GM23248 (cell line): Measurements from ENCODE around the gene HTR5A. TPM values are rescaled to one million over a fixed set of nuclear protein-coding genes. Genes with fewer than 3 reads are reported as not detected.

Experiments
- DNase-seq: peaks from one replicate; pipeline ENCODE4 v3.0.0-alpha.2; 2015
- H2AFZ ChIP-seq: fragments of 200-600 bp; sonication (generic); 2 replicates; pipeline ENCODE4 v1.6.1; 2016; ENCODE audit warnings: antibody characterized with exemption
- H3F3A ChIP-seq: fragments of 200-600 bp; sonication (generic); 2 replicates; pipeline ENCODE4 v1.6.1; 2016; ENCODE audit warnings: mild to moderate bottlenecking, antibody characterized with exemption, mixed run types; ENCODE audit not compliant: insufficient read depth
- H3K27ac ChIP-seq: fragments of 200-600 bp; sonication (generic); 2 replicates; pipeline ENCODE4 v1.5.1; 2016; ENCODE audit warnings: mild to moderate bottlenecking
- H3K27me3 ChIP-seq: fragments of 200-600 bp; sonication (generic); replicated peaks from 2 replicates; pipeline ENCODE4 v1.6.1; 2016; ENCODE audit warnings: mild to moderate bottlenecking; ENCODE audit not compliant: insufficient read depth
- H3K36me3 ChIP-seq: fragments of 200-600 bp; sonication (generic); 2 replicates; pipeline ENCODE4 v1.6.1; 2016; ENCODE audit warnings: low read depth, mild to moderate bottlenecking
- H3K4me1 ChIP-seq: fragments of 200-600 bp; sonication (generic); 2 replicates; pipeline ENCODE4 v1.6.1; 2016; ENCODE audit warnings: mild to moderate bottlenecking; ENCODE audit not compliant: insufficient read depth
- H3K4me2 ChIP-seq: fragments of 200-600 bp; sonication (generic); one replicate; pipeline ENCODE4 v1.6.1; 2016; ENCODE audit warnings: mild to moderate bottlenecking; ENCODE audit not compliant: unreplicated experiment
- H3K4me3 ChIP-seq: fragments of 200-600 bp; sonication (generic); 2 replicates; pipeline ENCODE4 v1.5.1; 2016; ENCODE audit warnings: mild to moderate bottlenecking
- H3K79me2 ChIP-seq: fragments of 200-600 bp; sonication (generic); 2 replicates; pipeline ENCODE4 v1.6.1; 2016; ENCODE audit warnings: mild to moderate bottlenecking; ENCODE audit not compliant: insufficient read depth
- H3K9ac ChIP-seq: fragments of 200-600 bp; sonication (generic); 2 replicates; pipeline ENCODE4 v1.6.1; 2016; ENCODE audit warnings: mild to moderate bottlenecking
- H3K9me2 ChIP-seq: fragments of 200-600 bp; sonication (generic); 2 replicates; pipeline ENCODE4 v1.6.1; 2016; ENCODE audit warnings: mixed run types, mild to moderate bottlenecking, moderate library complexity; ENCODE audit not compliant: insufficient read depth
- H3K9me3 ChIP-seq: fragments of 200-600 bp; sonication (generic); one replicate; pipeline ENCODE4 v1.6.1; 2017; ENCODE audit warnings: low read depth
- H4K20me1 ChIP-seq: fragments of 200-600 bp; sonication (generic); 2 replicates; pipeline ENCODE4 v1.6.0; 2016; ENCODE audit not compliant: insufficient read depth
- EZH2 ChIP-seq: fragments of 200-600 bp; sonication (generic); IDR thresholded peaks from 2 replicates; pipeline ENCODE4 v1.6.1; 2018; ENCODE audit warnings: antibody characterized with exemption, mild to moderate bottlenecking; ENCODE audit not compliant: insufficient read depth, poor library complexity, severe bottlenecking
- EZH2phosphoT487 ChIP-seq: fragments of 200-600 bp; sonication (generic); IDR thresholded peaks from 2 replicates; pipeline ENCODE4 v1.6.1; 2018; ENCODE audit warnings: antibody characterized with exemption, moderate library complexity, mild to moderate bottlenecking, low read depth; ENCODE audit not compliant: insufficient read depth
- WGBS, 2 experiments: methylation state at CpG; one replicate each; pipeline ENCODE4 v1.1.6; 2015 to 2017; ENCODE audit warnings: low lambda C conversion rate in 2 of 2, low coverage in 1 of 2; ENCODE audit errors: missing lambda C conversion rate in 2 of 2; 5-methylcytosine and 5-hydroxymethylcytosine counted together
- in situ Hi-C: fragments of 300-500 bp; cut with MboI; formaldehyde crosslinking; loops from 2 replicates; pipeline ENCODE4 v1.15.0; 2020
- polyA plus RNA-seq: library from polyadenylated mRNA; unstranded; fragments of >200 nt; fragmentation: Nextera tagmentation; extraction: Ambion mirVana; gene quantifications from 2 replicates; pipeline ENCODE4 v1.2.1, GENCODE V29; 2016
- total RNA-seq: library from RNA; depleted of rRNA; stranded (reverse); fragments of >200 nt; shearing (Covaris generic); gene quantifications from 2 replicates; pipeline ENCODE4 v1.2.3, GENCODE V29; 2014

Gene HTR5A
- total and polyA plus RNA-seq, 2 experiments from 2014 or later: not detected

- in situ Hi-C loops: no loop called here
- H3F3A ChIP-seq: no peaks in the 10 kb centered on the region
- H4K20me1 ChIP-seq: no peaks in the 10 kb centered on the region
- H3K79me2 ChIP-seq: no peaks in the 10 kb centered on the region
- H2AFZ ChIP-seq: no peak overlapping the region
- no peak for DNase-seq
- H3K9ac ChIP-seq: no peak overlapping the region
- H3K27ac ChIP-seq: no peak overlapping the region
- H3K9me3 ChIP-seq: no peaks in the 10 kb centered on the region
- H3K4me3 ChIP-seq: no peak overlapping the region
- WGBS, 2 experiments: 16 to 25% methylated on average over 5 of the region's 5 CpGs
- H3K4me1 ChIP-seq: no peaks in the 10 kb centered on the region
- H3K4me2 ChIP-seq: no peak overlapping the region
- no peaks in the 10 kb centered on the region for H3K9me2 ChIP-seq
- H3K27me3 ChIP-seq: 0 out of 2 replicates have a peak, but pooled peaks cover 4% of the 10 kb centered on the region
- H3K36me3 ChIP-seq: no peaks in the 10 kb centered on the region
- TF ChIP-seq EZH2: no peak
- TF ChIP-seq EZH2phosphoT487: no peak
Measured at GRCh38 chr7:155106356-155106755, 36.2 kb downstream of the HTR5A start.

- H3K79me2 ChIP-seq: no peaks in the 10 kb centered on the region
- no peak overlapping the region for H3K4me2 ChIP-seq
- H4K20me1 ChIP-seq: no peaks in the 10 kb centered on the region
- no peak overlapping the region for H3K27ac ChIP-seq
- H3F3A ChIP-seq: no peaks in the 10 kb centered on the region
- WGBS, 2 experiments: 14 to 24% methylated on average over 4 of the region's 4 CpGs
- no peak overlapping the region for H3K4me3 ChIP-seq
- H3K9ac ChIP-seq: no peak overlapping the region
- H3K9me2 ChIP-seq: no peaks in the 10 kb centered on the region
- H3K4me1 ChIP-seq: no peaks in the 10 kb centered on the region
- DNase-seq: no peak
- TF ChIP-seq EZH2: no peak
- no peak for TF ChIP-seq EZH2phosphoT487
- H3K9me3 ChIP-seq: no peaks in the 10 kb centered on the region
- in situ Hi-C loops: no loop called here
- no peaks in the 10 kb centered on the region for H3K36me3 ChIP-seq
- 0 out of 2 replicates have a peak, but pooled peaks cover 4% of the 10 kb centered on the region for H3K27me3 ChIP-seq
- H2AFZ ChIP-seq: no peak overlapping the region
Measured at GRCh38 chr7:155107126-155107525, 37.0 kb downstream of the HTR5A start.

GRCh38 chr7:155108144-155108901 lies 38.2 kb downstream of the HTR5A start:
- no peak overlapping the region for H3K4me3 ChIP-seq
- H3K36me3 ChIP-seq: no peaks in the 10 kb centered on the region
- no peak overlapping the region for H3K27ac ChIP-seq
- H3K9ac ChIP-seq: no peak overlapping the region
- H3K27me3 ChIP-seq: 0 out of 2 replicates have a peak, but pooled peaks cover 4% of the 10 kb centered on the region
- no peaks in the 10 kb centered on the region for H3K79me2 ChIP-seq
- no peaks in the 10 kb centered on the region for H3K9me2 ChIP-seq
- no peak for TF ChIP-seq EZH2
- no peak for TF ChIP-seq EZH2phosphoT487
- H3K4me1 ChIP-seq: no peaks in the 10 kb centered on the region
- in situ Hi-C loops: no loop called here
- H3K4me2 ChIP-seq: no peak overlapping the region
- DNase-seq: no peak
- H3K9me3 ChIP-seq: no peaks in the 10 kb centered on the region
- H4K20me1 ChIP-seq: no peaks in the 10 kb centered on the region
- H2AFZ ChIP-seq: no peak overlapping the region
- 38 to 42% methylated on average over 20 of the region's 20 CpGs for WGBS, 2 experiments
- H3F3A ChIP-seq: no peaks in the 10 kb centered on the region

- Histone ChIP-seq H3K4me3 (no peak overlapping the region), H3K9ac (no peak overlapping the region), H3K4me1 (no peaks in the 10 kb centered on the region), H3K9me3 (no peaks in the 10 kb centered on the region), H3K4me2 (no peak overlapping the region), H2AFZ (no peak overlapping the region), H4K20me1 (no peaks in the 10 kb centered on the region), H3F3A (no peaks in the 10 kb centered on the region), H3K9me2 (no peaks in the 10 kb centered on the region), H3K36me3 (no peaks in the 10 kb centered on the region), H3K79me2 (no peaks in the 10 kb centered on the region), H3K27me3 (0 out of 2 replicates have a peak, but pooled peaks cover 4% of the 10 kb centered on the region), H3K27ac (no peak overlapping the region)
- in situ Hi-C loops: no loop called here
- DNase-seq: no peak
- WGBS, 2 experiments: 0% methylated on average over 4 of the region's 4 CpGs
- no peak for TF ChIP-seq EZH2
- TF ChIP-seq EZH2phosphoT487: no peak
Measured at GRCh38 chr7:155109121-155109520, 39.0 kb downstream of the HTR5A start.
